ENCODE data around the gene PSMA2. TPM values are rescaled to one million over a fixed set of nuclear protein-coding genes. Genes with fewer than 3 reads are reported as not detected.

PSMA2 gene
- polyA plus RNA-seq, 1 experiment: 50.8 TPM

- no peak for DNase-seq (ENCODE audit: low read depth)
- no peaks in the 10 kb centered on the region for H3K36me3 ChIP-seq (ENCODE audit: control insufficient read depth, insufficient read depth, low read length)
- CTCF ChIA-PET: interaction anchor here (0.9 to 1.4 kb wide), 2 partner anchors 34 to 970 kb away, joined by 3 to 4 read pairs; no protein-coding TSS in a partner anchor
- TF ChIP-seq, protein P1, sequence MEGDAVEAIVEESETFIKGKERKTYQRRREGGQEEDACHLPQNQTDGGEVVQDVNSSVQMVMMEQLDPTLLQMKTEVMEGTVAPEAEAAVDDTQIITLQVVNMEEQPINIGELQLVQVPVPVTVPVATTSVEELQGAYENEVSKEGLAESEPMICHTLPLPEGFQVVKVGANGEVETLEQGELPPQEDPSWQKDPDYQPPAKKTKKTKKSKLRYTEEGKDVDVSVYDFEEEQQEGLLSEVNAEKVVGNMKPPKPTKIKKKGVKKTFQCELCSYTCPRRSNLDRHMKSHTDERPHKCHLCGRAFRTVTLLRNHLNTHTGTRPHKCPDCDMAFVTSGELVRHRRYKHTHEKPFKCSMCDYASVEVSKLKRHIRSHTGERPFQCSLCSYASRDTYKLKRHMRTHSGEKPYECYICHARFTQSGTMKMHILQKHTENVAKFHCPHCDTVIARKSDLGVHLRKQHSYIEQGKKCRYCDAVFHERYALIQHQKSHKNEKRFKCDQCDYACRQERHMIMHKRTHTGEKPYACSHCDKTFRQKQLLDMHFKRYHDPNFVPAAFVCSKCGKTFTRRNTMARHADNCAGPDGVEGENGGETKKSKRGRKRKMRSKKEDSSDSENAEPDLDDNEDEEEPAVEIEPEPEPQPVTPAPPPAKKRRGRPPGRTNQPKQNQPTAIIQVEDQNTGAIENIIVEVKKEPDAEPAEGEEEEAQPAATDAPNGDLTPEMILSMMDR (IDR thresholded peaks at IDR 0.05; ENCODE audit: insufficient read depth, low read depth, low read length): no peak
- POLR2A ChIA-PET: no interaction called here
- H3K27me3 ChIP-seq (ENCODE audit: control insufficient read depth, insufficient read depth, low read length): no peaks in the 10 kb centered on the region
- no peak overlapping the region for H3K4me3 ChIP-seq (ENCODE audit: low read depth, low read length)
These were observed 21.7 kb downstream of the PSMA2 start for GRCh38 chr7:42910306-42910705.

DNA sequence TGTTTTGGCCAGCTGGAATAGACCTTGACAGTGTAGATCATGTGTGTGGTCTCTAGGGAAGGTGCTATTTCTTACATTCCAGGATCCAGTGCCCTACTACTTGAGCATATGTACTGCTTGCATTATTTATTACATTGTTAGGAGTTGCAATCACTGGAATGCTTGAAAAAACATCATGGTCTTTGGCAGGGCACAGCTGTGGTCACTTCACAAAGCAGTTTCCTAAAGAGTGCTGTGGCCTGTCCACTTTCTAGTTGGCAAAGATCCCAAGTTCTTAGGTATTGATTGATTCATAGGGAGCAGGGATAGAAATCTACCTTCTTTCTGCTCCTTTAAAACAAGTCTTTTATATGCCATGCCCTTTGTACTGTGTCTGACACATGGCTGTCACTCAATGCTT lies 24.7 kb downstream of the PSMA2 start:
- ChIA-PET POLR2A (no interaction called here), CTCF (interaction anchor here (0.6 to 1.3 kb wide), 3 partner anchors 20 to 978 kb away, joined by 3 to 4 read pairs (median 3); no protein-coding TSS in a partner anchor)
- no peak overlapping the region for H3K4me3 ChIP-seq (ENCODE audit: low read depth, low read length)
- TF ChIP-seq, protein P1 (IDR thresholded peaks at IDR 0.05; ENCODE audit: insufficient read depth, low read depth, low read length): no peak
- no peak for DNase-seq (ENCODE audit: low read depth)
- H3K36me3 ChIP-seq (ENCODE audit: control insufficient read depth, insufficient read depth, low read length): no peaks in the 10 kb centered on the region
- H3K27me3 ChIP-seq (ENCODE audit: control insufficient read depth, insufficient read depth, low read length): peaks cover 2% of the 10 kb centered on the region

DNA sequence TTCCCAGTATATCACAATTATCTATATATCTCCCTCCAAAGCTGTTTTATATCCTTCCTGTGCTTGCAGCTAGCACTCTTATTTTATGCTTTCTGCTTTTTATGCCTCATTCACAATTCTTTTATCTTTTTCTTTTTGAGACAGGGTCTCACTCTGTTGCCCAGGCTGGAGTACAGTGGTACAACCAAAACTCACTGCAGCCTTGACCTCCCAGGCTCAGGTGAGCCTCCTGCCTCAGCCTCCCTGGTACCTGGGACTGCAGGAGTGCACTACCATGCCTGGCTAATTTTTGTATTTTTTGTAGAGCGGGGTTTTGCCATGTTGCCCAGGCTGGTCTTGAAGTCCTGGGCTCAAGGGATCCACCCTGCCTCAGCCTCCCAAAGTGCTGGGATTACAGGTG lies 25.8 kb downstream of the PSMA2 start:
- CTCF ChIA-PET: interaction anchor here (1.0 kb wide), 1 partner anchor 19 kb away, joined by 3 read pairs; no protein-coding TSS in a partner anchor
- Histone ChIP-seq H3K4me3 (ENCODE audit: low read depth, low read length) (no peak overlapping the region), H3K27me3 (ENCODE audit: control insufficient read depth, insufficient read depth, low read length) (peaks cover 2% of the 10 kb centered on the region), H3K36me3 (ENCODE audit: control insufficient read depth, insufficient read depth, low read length) (no peaks in the 10 kb centered on the region)
- TF ChIP-seq, protein P1 (IDR thresholded peaks at IDR 0.05; ENCODE audit: insufficient read depth, low read depth, low read length): no peak
- POLR2A ChIA-PET: no interaction called here
- no peak for DNase-seq (ENCODE audit: low read depth)

GRCh38 chr7:42902331-42902730 lies 29.6 kb downstream of the PSMA2 start:
- ChIA-PET CTCF (no interaction called here), POLR2A (no interaction called here)
- Histone ChIP-seq H3K36me3 (ENCODE audit: control insufficient read depth, insufficient read depth, low read length) (no peaks in the 10 kb centered on the region), H3K4me3 (ENCODE audit: low read depth, low read length) (no peak overlapping the region), H3K27me3 (ENCODE audit: control insufficient read depth, insufficient read depth, low read length) (peaks cover 2% of the 10 kb centered on the region)
- no peak for DNase-seq (ENCODE audit: low read depth)
- TF ChIP-seq, protein P1 (IDR thresholded peaks at IDR 0.05; ENCODE audit: insufficient read depth, low read depth, low read length): no peak

- no peak for DNase-seq (ENCODE audit: low read depth)
- no peak overlapping the region for H3K4me3 ChIP-seq (ENCODE audit: low read depth, low read length)
- H3K27me3 ChIP-seq (ENCODE audit: control insufficient read depth, insufficient read depth, low read length): peaks cover 2% of the 10 kb centered on the region
- CTCF ChIA-PET: no interaction called here
- POLR2A ChIA-PET: no interaction called here
- H3K36me3 ChIP-seq (ENCODE audit: control insufficient read depth, insufficient read depth, low read length): no peaks in the 10 kb centered on the region
- TF ChIP-seq, protein P1 (IDR thresholded peaks at IDR 0.05; ENCODE audit: insufficient read depth, low read depth, low read length): no peak
These were observed 31.1 kb downstream of the PSMA2 start for GRCh38 chr7:42900842-42901241.

Data from BJ (cell line).